Central memory CD8-positive, alpha-beta T cell (primary cell): ENCODE data around the gene SORD.

Source experiments
- ATAC-seq: fragments of 150-1000 bp; cut with Tn5 transposase; replicated peaks from 2 replicates; pipeline ENCODE4 v1.10.0; 2022; ENCODE audit warnings: mild to moderate bottlenecking, moderate FRiP score, moderate number of reproducible peaks; ENCODE audit not compliant: poor library complexity, severe bottlenecking; ENCODE audit errors: extremely low read depth
- DNase-seq, 2 donors: peaks; one replicate each; pipeline ENCODE4 v3.0.0; 2021; ENCODE audit warnings: low spot score in 2 of 2
- H3K27ac Mint-ChIP-seq: one replicate; pipeline ENCODE4 v1.8.0; 2022; ENCODE audit warnings: low read depth, mild to moderate bottlenecking, moderate library complexity, mixed read lengths
- H3K27me3 Mint-ChIP-seq: one replicate; pipeline ENCODE4 v1.8.0; 2022; ENCODE audit warnings: mixed read lengths
- H3K36me3 Mint-ChIP-seq: one replicate; pipeline ENCODE4 v1.8.0; 2022; ENCODE audit warnings: mild to moderate bottlenecking, moderate library complexity, mixed read lengths; ENCODE audit not compliant: insufficient read depth
- H3K4me1 Mint-ChIP-seq: one replicate; pipeline ENCODE4 v1.8.0; 2022; ENCODE audit warnings: mixed read lengths
- H3K4me3 Mint-ChIP-seq: one replicate; pipeline ENCODE4 v1.8.0; 2022; ENCODE audit warnings: mild to moderate bottlenecking, moderate library complexity, mixed read lengths
- H3K9me3 Mint-ChIP-seq: one replicate; pipeline ENCODE4 v1.8.0; 2022; ENCODE audit warnings: mixed read lengths

Gene SORD

GRCh38 chr15:45121020-45121419, 98.0 kb downstream of the SORD start:
- Mint-ChIP-seq H3K9me3 (no peaks in the 10 kb centered on the region), H3K4me3 (no peak overlapping the region), H3K27ac (no peak overlapping the region), H3K36me3 (no peaks in the 10 kb centered on the region), H3K4me1 (peaks cover 16% of the 10 kb centered on the region), H3K27me3 (peaks cover 86% of the 10 kb centered on the region)
- no peak for ATAC-seq
- no peak for DNase-seq

DNA sequence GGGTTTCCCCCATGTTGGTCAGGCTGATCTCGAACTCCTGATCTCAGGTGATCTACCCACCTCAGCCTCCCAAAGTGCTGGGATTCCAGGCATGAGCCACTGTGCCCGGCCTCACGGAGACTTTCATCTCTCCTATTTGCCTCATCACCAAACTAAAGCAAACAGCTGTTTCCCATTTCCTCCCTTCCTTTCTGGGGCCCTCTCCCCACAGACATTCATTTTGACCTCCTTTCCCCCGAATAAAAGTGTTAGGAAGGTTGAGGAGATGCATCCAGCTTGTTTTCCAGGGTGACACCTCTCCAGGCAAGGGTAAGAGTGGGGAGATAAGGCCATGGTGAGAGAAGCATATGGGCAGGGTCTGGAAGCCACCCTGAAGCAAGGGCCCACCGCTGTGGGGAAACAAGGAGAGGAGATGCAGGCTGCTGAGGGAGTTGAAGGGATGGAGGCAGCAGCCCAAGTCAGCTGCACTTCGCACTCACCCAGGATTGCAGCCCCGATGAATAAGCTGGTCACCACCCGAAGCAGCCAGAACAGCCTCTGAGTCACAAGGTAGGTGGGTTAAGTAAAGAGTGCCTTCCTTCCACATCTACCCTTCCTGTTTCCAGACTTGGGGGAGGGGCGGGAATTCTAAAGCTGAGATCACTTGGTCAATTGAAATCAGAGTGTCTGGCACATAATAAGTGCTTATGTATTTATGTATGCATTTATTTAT, 98.9 kb downstream of the SORD start:
- no peak for DNase-seq
- H3K4me3 Mint-ChIP-seq = no peak overlapping the region

GRCh38 chr15:45122719-45123118, 99.7 kb downstream of the SORD start:
- Mint-ChIP-seq H3K9me3 (no peaks in the 10 kb centered on the region), H3K27me3 (peaks cover 81% of the 10 kb centered on the region), H3K4me3 (no peak overlapping the region), H3K4me1 (peaks cover 5% of the 10 kb centered on the region), H3K27ac (no peak overlapping the region), H3K36me3 (no peaks in the 10 kb centered on the region)
- no peak for ATAC-seq
- no peak for DNase-seq

More for the DNA sequence above, 98.9 kb downstream of the SORD start:
- Mint-ChIP-seq H3K27me3 (peaks cover 85% of the 10 kb centered on the region), H3K4me1 (peaks cover 12% of the 10 kb centered on the region), H3K9me3 (no peaks in the 10 kb centered on the region), H3K27ac (no peak overlapping the region), H3K36me3 (no peaks in the 10 kb centered on the region)
- ATAC-seq = no peak

GRCh38 chr15:45123397-45123796, 100.4 kb downstream of the SORD start:
- H3K9me3 Mint-ChIP-seq = no peaks in the 10 kb centered on the region
- H3K36me3 Mint-ChIP-seq = no peaks in the 10 kb centered on the region

GRCh38 chr15:45126535-45127158, 103.7 kb downstream of the SORD start:
- H3K36me3 Mint-ChIP-seq = no peaks in the 10 kb centered on the region
- H3K9me3 Mint-ChIP-seq = no peaks in the 10 kb centered on the region
- no peak overlapping the region for H3K4me3 Mint-ChIP-seq
- ATAC-seq (peak; percentile 58), DNase-seq (peak in 1 of 2 donors; percentile 26)
- H3K4me1 Mint-ChIP-seq = no peaks in the 10 kb centered on the region
- no peak overlapping the region for H3K27ac Mint-ChIP-seq
- H3K27me3 Mint-ChIP-seq = peaks cover 74% of the 10 kb centered on the region

More at GRCh38 chr15:45123397-45123796, 100.4 kb downstream of the SORD start:
- ATAC-seq (no peak), DNase-seq (no peak)
- Mint-ChIP-seq H3K27me3 (peaks cover 81% of the 10 kb centered on the region), H3K27ac (no peak overlapping the region), H3K4me1 (no peaks in the 10 kb centered on the region), H3K4me3 (no peak overlapping the region)
